Body of pancreas (tissue), 4 donors: ENCODE data around the gene MOV10L1. TPM values are rescaled to one million over a fixed set of nuclear protein-coding genes. Genes with fewer than 3 reads are reported as not detected.
A peak's percentile ranks its signal among the peaks of the same experiment; 100 is the strongest.

Experiments
- ATAC-seq: fragments of 150-250 bp; one replicate; pipeline ENCODE4 v1.9.1; 2016
- DNase-seq, 4 donors: peaks; one replicate each; pipeline ENCODE4 v3.0.0-alpha.2; 2019
- H3K27ac ChIP-seq, 4 donors: fragments of 200-600 bp; sonication (generic); 1 replicate in 3 of 4; 2 replicates in 1 of 4; pipeline versions ENCODE4 v1.5.1 to v1.6.1; 2016 to 2019; ENCODE audit warnings: mild to moderate bottlenecking in 1 of 4, mixed read lengths in 1 of 4, moderate library complexity in 1 of 4
- H3K27me3 ChIP-seq, 2 donors: fragments of 200-600 bp; sonication (generic); one replicate each; pipeline ENCODE4 v1.6.0; 2016; ENCODE audit warnings: mild to moderate bottlenecking in 1 of 2
- H3K36me3 ChIP-seq, 2 donors: fragments of 200-600 bp; sonication (generic); replicated peaks in 1 of 2; 2 replicates each; pipeline ENCODE4 v1.5.1; 2016; ENCODE audit warnings: low read depth in 2 of 2; ENCODE audit not compliant: insufficient read depth in 1 of 2
- H3K4me1 ChIP-seq: fragments of 200-600 bp; sonication (generic); one replicate; pipeline ENCODE4 v1.6.0; 2016
- H3K4me3 ChIP-seq, 2 donors: fragments of 200-600 bp; sonication (generic); 1 replicate in 1 of 2; 2 replicates in 1 of 2; pipeline ENCODE4 v1.5.1; 2016 to 2019
- H3K9me3 ChIP-seq, 3 donors: fragments of 200-600 bp; sonication (generic); 1 replicate in 2 of 3; 2 replicates in 1 of 3; pipeline ENCODE4 v1.5.1; 2016
- POLR2A ChIP-seq, 3 donors: fragments of 450-650 bp; IDR thresholded peaks; one replicate each; pipeline ENCODE4 v1.6.1; 2016; ENCODE audit warnings: antibody characterized with exemption in 3 of 3, mild to moderate bottlenecking in 2 of 3
- WGBS, 2 donors: methylation state at CpG; one replicate each; pipeline ENCODE4 v1.1.5; 2017; 5-methylcytosine and 5-hydroxymethylcytosine counted together
- intact Hi-C: fragments of 100-400 bp; cut with DNase I; formaldehyde crosslinking; loops from one replicate; pipeline ENCODE4 v1.15.1; 2023
- total RNA-seq, 2 donors: library from RNA; depleted of rRNA; stranded (reverse); fragments of >200 nt; gene quantifications; one replicate each; pipeline ENCODE4 v1.1.0, GENCODE V29; 2016
- TF ChIP-seq, protein P1 (sequence below), 7 experiments: fragments of 450-650 bp in 4 of 7; fragments of 200-600 bp in 3 of 7; sonication (generic) in 3 of 7; IDR thresholded peaks; one replicate each; pipeline ENCODE4 v1.5.1; 2016 to 2019; ENCODE audit warnings: antibody characterized with exemption in 7 of 7

The MOV10L1 gene
- total RNA-seq, 2 donors from 2014 or later: 0.52 TPM; not detected in 1

DNA sequence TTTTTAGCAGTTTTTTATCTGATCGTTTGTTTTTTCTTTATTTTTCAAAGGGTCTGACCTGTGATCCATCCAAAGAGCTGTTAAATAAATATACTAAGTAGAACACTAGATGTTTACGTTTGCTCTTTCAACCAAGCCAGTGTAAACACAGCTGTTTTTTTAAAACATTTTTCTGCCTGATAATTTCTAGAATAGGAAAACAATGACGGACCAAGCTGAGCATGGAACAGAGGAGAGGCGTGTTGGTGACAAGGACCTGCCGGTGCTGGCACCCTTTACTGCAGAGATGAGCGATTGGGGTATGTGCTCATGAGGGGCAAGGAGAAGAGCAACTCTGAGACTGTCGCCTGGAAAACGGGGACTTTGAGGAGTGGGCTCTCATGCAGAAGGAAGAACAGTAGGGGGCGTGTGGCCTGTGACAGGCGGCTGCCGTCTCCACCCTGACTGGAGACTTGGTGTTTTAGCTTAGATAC is 52.1 kb downstream of the MOV10L1 start:
- 13 to 22% methylated on average over 11 of the region's 11 CpGs for WGBS, 2 donors
- no peak for DNase-seq
- intact Hi-C loops: no loop called here
- TF ChIP-seq POLR2A (IDR thresholded peaks at IDR 0.05): no peak
- TF ChIP-seq, protein P1, sequence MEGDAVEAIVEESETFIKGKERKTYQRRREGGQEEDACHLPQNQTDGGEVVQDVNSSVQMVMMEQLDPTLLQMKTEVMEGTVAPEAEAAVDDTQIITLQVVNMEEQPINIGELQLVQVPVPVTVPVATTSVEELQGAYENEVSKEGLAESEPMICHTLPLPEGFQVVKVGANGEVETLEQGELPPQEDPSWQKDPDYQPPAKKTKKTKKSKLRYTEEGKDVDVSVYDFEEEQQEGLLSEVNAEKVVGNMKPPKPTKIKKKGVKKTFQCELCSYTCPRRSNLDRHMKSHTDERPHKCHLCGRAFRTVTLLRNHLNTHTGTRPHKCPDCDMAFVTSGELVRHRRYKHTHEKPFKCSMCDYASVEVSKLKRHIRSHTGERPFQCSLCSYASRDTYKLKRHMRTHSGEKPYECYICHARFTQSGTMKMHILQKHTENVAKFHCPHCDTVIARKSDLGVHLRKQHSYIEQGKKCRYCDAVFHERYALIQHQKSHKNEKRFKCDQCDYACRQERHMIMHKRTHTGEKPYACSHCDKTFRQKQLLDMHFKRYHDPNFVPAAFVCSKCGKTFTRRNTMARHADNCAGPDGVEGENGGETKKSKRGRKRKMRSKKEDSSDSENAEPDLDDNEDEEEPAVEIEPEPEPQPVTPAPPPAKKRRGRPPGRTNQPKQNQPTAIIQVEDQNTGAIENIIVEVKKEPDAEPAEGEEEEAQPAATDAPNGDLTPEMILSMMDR (IDR thresholded peaks at IDR 0.05): no peak
- Histone ChIP-seq H3K27me3 (no peaks in the 10 kb centered on the region), H3K27ac (no peak overlapping the region), H3K9me3 (no peaks in the 10 kb centered on the region), H3K4me1 (peaks cover 26% of the 10 kb centered on the region), H3K36me3 (no peaks in the 10 kb centered on the region), H3K4me3 (no peak overlapping the region)
- ATAC-seq: peak; percentile 35

DNA sequence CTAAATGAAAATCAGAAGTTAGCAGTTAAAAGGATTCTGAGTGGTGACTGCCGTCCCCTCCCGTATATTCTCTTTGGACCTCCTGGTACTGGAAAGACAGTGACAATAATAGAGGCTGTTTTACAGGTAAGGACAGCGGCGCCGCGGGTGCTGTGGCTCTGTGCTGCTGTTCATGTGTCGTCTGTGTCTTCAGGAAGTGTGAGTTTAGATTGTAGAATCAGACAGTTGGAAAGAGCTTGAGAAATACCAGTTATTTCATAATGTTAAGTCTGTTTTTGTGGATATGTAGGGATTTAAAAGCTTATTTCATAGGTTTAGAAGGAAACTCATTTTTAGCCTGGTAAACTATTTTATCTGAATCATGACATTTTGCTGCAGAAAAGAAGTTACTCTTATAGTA is 53.3 kb downstream of the MOV10L1 start:
- ATAC-seq (no peak), DNase-seq (no peak)
- TF ChIP-seq, protein P1 (IDR thresholded peaks at IDR 0.05): no peak
- TF ChIP-seq POLR2A (IDR thresholded peaks at IDR 0.05): no peak
- intact Hi-C loops: no loop called here
- no peaks in the 10 kb centered on the region for H3K36me3 ChIP-seq
- no peak overlapping the region for H3K27ac ChIP-seq
- H3K4me1 ChIP-seq: peaks cover 26% of the 10 kb centered on the region
- 81 to 91% methylated on average over 7 of the region's 7 CpGs for WGBS, 2 donors
- no peaks in the 10 kb centered on the region for H3K9me3 ChIP-seq
- no peaks in the 10 kb centered on the region for H3K27me3 ChIP-seq
- H3K4me3 ChIP-seq: no peak overlapping the region

DNA sequence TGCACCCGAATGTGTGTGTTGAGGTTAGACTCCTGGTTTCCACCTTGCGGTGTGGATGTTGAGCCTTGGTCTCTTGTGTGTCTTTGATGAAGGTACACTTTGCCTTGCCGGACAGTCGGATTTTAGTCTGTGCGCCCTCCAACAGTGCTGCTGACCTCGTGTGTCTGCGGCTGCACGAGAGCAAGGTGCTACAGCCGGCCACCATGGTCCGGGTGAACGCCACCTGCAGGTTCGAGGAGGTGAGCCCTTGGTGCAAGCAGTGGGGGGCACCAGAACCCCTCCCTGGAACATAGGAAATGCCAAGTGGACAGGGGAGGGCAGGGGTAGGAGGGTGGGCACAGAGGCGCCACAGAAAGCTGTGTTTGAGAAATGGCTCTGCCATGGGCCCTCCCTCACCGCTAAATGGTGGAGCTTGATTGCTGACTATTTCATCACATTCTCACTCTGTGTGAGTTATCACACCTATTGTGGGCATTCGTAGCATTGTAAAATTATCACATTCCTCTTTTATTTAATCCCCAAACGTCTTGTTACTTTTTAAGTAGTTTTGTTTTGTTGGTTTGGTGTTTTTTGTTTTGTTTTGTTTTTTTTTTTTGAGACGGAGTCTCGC is 54.3 kb downstream of the MOV10L1 start:
- DNase-seq (no peak), ATAC-seq (no peak)
- H3K27ac ChIP-seq: no peak overlapping the region
- no peaks in the 10 kb centered on the region for H3K36me3 ChIP-seq
- no peaks in the 10 kb centered on the region for H3K27me3 ChIP-seq
- TF ChIP-seq POLR2A (IDR thresholded peaks at IDR 0.05): no peak
- TF ChIP-seq, protein P1 (IDR thresholded peaks at IDR 0.05): no peak
- no peak overlapping the region for H3K4me3 ChIP-seq
- 74 to 85% methylated on average over 15 to 18 of the region's 18 CpGs for WGBS, 2 donors
- no peaks in the 10 kb centered on the region for H3K9me3 ChIP-seq
- H3K4me1 ChIP-seq: peaks cover 26% of the 10 kb centered on the region
- intact Hi-C loops: no loop called here

DNA sequence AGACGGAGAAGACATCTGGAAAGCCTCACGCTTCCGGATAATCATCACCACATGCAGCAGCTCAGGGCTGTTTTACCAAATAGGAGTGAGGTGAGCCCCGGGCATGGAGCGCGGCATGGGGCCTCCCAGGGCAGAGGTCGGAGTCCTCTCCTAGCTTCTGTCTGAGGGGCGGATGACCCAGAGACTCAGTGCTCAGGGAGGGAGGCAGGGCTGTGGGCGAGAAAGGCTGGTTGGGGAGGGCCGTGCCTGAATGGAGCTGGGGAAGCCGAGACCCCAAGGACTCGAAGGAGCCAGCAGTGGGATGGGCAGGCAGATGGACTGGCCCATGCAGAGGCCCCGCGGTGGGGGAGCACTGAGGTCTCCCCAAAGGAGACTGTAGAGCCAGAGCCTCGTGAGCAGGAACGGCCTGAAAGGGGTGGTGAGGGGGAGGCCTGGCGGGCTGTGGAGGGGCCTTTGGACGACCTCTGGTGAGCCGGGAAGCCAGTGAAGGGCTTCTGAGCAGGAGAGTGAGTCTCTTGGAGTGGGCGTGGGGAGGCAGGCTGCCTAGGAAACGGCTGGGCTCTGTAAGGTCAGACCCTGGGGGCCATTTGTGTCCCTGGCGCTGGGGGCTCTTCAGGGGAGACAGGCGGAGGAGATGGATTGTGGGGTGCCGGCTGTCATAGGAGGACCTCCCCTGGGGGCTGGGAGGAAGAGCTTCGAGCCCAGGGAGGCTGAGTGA is 56.1 kb downstream of the MOV10L1 start:
- intact Hi-C loops: no loop called here

More for the DNA sequence above, 56.1 kb downstream of the MOV10L1 start:
- TF ChIP-seq, protein P1 (IDR thresholded peaks at IDR 0.05): no peak
- no peak for TF ChIP-seq POLR2A (IDR thresholded peaks at IDR 0.05)
- Histone ChIP-seq H3K27ac (no peak overlapping the region), H3K36me3 (no peaks in the 10 kb centered on the region), H3K27me3 (no peaks in the 10 kb centered on the region), H3K9me3 (no peaks in the 10 kb centered on the region), H3K4me3 (no peak overlapping the region), H3K4me1 (peaks cover 21% of the 10 kb centered on the region)
- DNase-seq: no peak
- ATAC-seq: no peak
- WGBS, 2 donors: 64 to 70% methylated on average over 25 of the region's 25 CpGs
